Activated CD4-positive, CD25-positive, alpha-beta regulatory T cell treated with anti-CD3 and anti-CD28 coated beads, Interleukin-2, amount 50 U/mL, for 72 hours (primary cell): ENCODE measurements around the gene TMEM33.
A peak's percentile ranks its signal among the peaks of the same experiment; 100 is the strongest.

Source experiments
- DNase-seq: peaks from one replicate; pipeline ENCODE4 v3.0.0; 2021

TMEM33 gene

GRCh38 chr4:41943506-41943905, 8.3 kb downstream of the TMEM33 start:
- no peak for DNase-seq

- DNase-seq, result no peak
Observed at GRCh38 chr4:41944089-41944488, 8.9 kb downstream of the TMEM33 start.

- no peak for DNase-seq
Observed at GRCh38 chr4:41949531-41949930, 14.3 kb downstream of the TMEM33 start.

GRCh38 chr4:41957634-41958033, 22.4 kb downstream of the TMEM33 start:
- no peak for DNase-seq

GRCh38 chr4:41963105-41963504, 27.9 kb downstream of the TMEM33 start:
- no peak for DNase-seq

- no peak for DNase-seq
Observed at GRCh38 chr4:41964401-41964800, 29.2 kb downstream of the TMEM33 start.

GRCh38 chr4:41967392-41967791, 32.2 kb downstream of the TMEM33 start:
- DNase-seq, result no peak

GRCh38 chr4:41969671-41970070, 34.4 kb downstream of the TMEM33 start:
- DNase-seq, result no peak

GRCh38 chr4:41975341-41975740, 40.1 kb downstream of the TMEM33 start:
- DNase-seq, result no peak

- no peak for DNase-seq
Observed at GRCh38 chr4:41976775-41977516, 41.7 kb downstream of the TMEM33 start.

GRCh38 chr4:41977709-41978108, 42.5 kb downstream of the TMEM33 start:
- DNase-seq, result no peak

GRCh38 chr4:41981456-41981855, 46.2 kb downstream of the TMEM33 start, which contains the start of gene DCAF4L1:
Gene DCAF4L1 (plus strand): TSS chr4:41981756. CDS start chr4:41981793, 37 bp downstream.
- no peak for DNase-seq

- DNase-seq, result no peak
Observed at GRCh38 chr4:41982716-41983115, 47.5 kb downstream of the TMEM33 start.

GRCh38 chr4:41985151-41985550, 49.9 kb downstream of the TMEM33 start:
- no peak for DNase-seq

GRCh38 chr4:41989994-41990364, 54.8 kb downstream of the TMEM33 start:
- no peak for DNase-seq

GRCh38 chr4:41990365-41991111, 55.3 kb downstream of the TMEM33 start, which contains the start of gene SLC30A9:
Gene SLC30A9 (plus strand): TSS chr4:41990530. CDS start chr4:41990652, 122 bp downstream.
- peak; percentile 89 for DNase-seq

GRCh38 chr4:41991916-41992767, 56.9 kb downstream of the TMEM33 start:
- DNase-seq, result no peak

GRCh38 chr4:41992967-41993857, 58.0 kb downstream of the TMEM33 start:
- no peak for DNase-seq

GRCh38 chr4:41994461-41994985, 59.3 kb downstream of the TMEM33 start:
- no peak for DNase-seq

GRCh38 chr4:41998019-41998418, 62.8 kb downstream of the TMEM33 start:
- DNase-seq, result no peak

GRCh38 chr4:41999321-41999720, 64.1 kb downstream of the TMEM33 start:
- no peak for DNase-seq
